Panc1 (cell line): ENCODE data around the gene INVS.

Experiments
- CTCF ChIP-seq: fragments of 450-650 bp; IDR thresholded peaks from 2 replicates; pipeline ENCODE4 v1.5.1; 2017; ENCODE audit warnings: mild to moderate bottlenecking
- POLR2AphosphoS5 ChIP-seq: IDR thresholded peaks from 2 replicates; pipeline ENCODE4 v1.6.1; 2012; ENCODE audit warnings: mild to moderate bottlenecking, low read depth, low read length, moderate library complexity
- REST ChIP-seq, 2 experiments: IDR thresholded peaks; 2 replicates each; pipeline ENCODE4 v1.6.1; 2011 to 2012; ENCODE audit warnings: low read depth in 2 of 2, control low read depth in 1 of 2, low read length in 1 of 2, mild to moderate bottlenecking in 1 of 2, moderate library complexity in 1 of 2; ENCODE audit not compliant: insufficient read depth in 1 of 2
- SIN3A ChIP-seq: IDR thresholded peaks from 2 replicates; pipeline ENCODE4 v1.6.1; 2012; ENCODE audit warnings: low read depth, mild to moderate bottlenecking, low read length, moderate library complexity, borderline replicate concordance; ENCODE audit not compliant: insufficient read depth

- TF ChIP-seq CTCF = no peak
- no peak for TF ChIP-seq POLR2AphosphoS5
- no peak for TF ChIP-seq SIN3A
- no peak for TF ChIP-seq REST (IDR thresholded peaks at IDR 0.05; ENCODE audit: insufficient read depth in 1 of 2, low read depth in 2 of 2, low read length in 1 of 2)
Observed at GRCh38 chr9:100074093-100074492, 24.9 kb upstream of the INVS start.
